GM10847 (cell line): Measurements from ENCODE around the gene DHX29.

Source experiments
- POLR2A ChIP-seq: IDR thresholded peaks from 2 replicates; pipeline ENCODE4 v1.6.1; 2011; ENCODE audit not compliant: insufficient read length; ENCODE audit errors: extremely low read depth

The DHX29 gene

DNA sequence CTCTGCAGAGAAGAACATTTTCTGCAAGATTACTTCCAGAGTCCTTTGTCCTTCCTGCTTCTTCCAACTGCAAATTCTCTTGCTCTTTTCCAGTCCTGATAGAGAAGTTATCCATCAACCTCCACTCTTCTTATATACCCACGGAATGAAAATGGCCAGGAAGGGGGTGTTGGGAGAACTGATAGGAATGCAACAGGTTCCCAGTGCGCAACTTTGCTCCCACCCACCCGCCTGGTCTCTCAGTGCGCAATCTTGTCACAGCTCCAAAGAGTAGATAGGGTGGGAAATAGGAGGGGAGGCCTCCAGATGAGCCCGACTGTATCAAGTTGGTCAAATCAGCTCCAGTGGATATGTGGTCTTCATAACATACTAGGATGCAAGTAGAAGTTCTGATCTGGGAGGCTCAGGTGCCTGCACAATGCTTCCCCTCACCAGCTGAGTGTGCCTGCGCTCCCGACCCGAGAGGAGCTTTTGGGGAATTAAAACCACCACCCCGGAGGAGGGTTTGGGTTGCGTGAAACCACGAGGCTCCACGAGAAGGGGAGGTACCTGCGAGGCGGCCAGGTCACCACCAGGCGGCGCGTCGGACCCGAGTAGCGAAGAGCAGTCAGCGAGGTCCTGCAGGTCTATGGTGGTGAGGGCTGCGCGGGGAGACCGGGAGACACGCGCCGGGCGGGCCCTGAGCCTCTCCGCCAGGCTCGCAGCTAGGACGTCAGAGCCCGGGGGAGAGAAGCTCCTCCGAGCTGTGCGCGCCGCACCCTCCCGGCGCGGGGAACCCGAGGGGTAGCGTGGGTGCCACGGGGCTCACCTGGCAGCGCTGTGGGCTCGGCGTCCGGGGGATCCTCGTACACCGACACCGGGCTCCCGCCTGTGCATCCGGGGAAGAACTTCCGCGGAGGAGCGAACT is 81.2 kb downstream of the DHX29 start:
- TF ChIP-seq POLR2A, result no peak

DNA sequence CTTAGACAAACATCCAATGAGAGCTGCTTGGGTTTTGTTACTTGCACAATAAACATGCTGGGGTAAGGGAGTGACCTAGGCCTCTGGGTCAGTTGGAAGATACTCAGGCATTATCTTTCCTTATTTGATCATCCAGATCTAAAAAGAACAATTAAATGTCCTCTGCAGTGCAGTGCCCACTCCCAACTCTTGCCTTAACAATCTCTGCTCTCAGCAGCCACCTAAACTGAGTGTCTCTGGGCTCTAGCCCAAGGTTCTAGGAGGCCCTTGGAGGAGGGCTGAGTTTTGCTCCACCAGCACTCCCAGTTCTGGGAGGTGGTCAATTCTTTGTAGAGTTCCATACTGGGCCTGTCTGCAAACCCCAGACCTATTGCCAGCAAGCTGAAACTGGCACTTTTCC is 82.1 kb downstream of the DHX29 start:
- TF ChIP-seq POLR2A, result no peak

DNA sequence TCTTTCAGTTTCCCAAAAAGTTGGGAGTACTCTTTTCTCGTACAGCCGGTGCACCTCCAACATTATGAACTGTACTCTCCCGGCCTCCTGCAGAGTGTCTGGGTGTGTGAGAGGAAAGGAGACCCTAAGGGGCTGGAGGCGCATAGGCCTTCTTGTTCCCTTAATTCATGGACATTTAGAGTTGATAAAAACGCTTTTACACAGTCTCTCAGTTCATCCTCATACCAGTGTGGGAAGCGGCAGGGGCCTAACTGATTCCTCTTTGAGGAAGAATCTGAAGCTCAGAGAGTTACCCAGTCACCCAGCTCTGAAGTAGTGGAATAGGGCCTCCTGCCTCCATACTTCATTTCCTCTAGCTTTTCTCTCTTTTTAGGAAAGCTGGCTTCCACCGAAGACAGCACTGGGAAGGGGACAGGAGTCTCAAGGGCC is 83.7 kb downstream of the DHX29 start:
- no peak for TF ChIP-seq POLR2A

DNA sequence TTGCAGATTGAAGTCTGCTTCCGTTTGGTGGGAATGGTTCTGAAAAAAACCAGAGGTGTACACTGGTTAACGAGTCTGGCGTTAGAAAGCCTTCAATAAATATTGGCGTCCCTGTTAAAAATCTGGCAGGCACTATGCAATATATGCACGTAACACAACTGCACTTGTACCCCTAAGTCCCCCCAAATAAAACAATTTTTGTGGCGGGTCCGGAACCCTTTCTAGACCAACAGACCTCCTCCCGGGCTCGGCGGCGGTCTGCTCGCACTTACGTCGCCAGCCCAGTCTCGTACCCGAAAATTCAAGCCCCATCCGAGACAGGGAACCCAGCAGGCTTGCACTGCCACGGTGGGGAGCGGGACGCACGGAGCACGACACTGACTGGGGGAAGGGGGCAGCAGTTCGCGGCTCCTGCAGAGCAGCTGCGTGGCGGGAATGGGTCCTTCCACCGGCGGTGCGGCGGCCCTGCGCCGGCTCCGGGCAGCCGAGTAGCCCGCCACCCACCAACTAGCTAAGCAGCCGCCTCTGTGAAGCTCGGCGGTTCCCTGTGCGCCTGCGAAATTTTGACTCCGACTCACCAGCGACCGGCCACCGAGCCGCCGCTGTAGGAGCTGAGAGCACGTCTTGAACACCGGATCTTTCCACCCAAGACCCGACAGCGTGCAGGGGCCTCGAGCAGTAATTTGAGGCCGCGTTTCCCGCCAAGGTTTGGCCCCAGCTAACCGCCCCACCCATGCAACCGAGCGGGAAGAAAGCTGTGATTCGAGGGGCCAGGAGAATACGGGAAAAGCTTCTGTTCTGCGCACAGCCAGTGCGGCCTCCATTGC is 84.3 kb downstream of the DHX29 start:
- no peak for TF ChIP-seq POLR2A

DNA sequence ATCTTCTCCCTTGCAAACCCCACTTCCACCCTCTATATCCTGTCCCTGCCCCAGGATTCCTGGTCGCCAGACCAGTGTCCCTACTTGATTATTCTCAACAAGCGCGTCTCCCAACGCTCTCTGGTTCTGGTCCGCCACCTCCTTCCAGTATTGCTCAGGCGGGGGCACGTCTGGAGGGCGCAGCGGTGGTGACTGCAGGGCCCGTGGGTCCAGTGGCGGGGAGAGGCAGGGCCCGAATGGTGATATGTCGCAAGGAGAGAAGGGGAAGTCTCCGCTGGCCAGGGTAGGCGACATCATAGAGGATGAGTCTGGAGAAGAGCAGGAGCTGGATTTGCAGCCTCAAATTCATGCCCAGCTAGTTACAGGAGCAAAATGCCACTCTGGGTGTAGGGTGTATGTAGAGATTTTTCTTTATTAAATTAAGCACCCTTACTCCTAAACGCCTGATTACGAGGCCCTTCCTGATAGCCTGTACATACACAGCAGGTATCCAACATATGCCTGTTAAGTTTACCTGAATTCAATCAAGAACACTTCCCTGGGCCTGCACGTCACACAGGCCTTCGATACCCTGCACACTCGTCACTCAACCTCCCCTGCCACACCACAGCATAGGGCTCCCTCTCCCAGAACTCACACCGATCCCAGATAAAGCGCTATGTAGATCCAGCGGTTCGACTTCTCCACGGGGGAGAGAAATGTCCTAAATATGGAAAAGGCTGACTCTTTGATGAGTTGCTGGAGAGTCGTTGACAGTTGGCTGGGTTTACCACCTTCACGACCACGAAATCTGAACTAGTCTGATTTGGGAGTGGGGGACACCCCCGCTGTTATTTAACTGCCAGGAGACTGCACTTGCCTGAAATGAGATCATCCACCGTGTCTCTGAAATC is 85.2 kb downstream of the DHX29 start:
- TF ChIP-seq POLR2A, result no peak

DNA sequence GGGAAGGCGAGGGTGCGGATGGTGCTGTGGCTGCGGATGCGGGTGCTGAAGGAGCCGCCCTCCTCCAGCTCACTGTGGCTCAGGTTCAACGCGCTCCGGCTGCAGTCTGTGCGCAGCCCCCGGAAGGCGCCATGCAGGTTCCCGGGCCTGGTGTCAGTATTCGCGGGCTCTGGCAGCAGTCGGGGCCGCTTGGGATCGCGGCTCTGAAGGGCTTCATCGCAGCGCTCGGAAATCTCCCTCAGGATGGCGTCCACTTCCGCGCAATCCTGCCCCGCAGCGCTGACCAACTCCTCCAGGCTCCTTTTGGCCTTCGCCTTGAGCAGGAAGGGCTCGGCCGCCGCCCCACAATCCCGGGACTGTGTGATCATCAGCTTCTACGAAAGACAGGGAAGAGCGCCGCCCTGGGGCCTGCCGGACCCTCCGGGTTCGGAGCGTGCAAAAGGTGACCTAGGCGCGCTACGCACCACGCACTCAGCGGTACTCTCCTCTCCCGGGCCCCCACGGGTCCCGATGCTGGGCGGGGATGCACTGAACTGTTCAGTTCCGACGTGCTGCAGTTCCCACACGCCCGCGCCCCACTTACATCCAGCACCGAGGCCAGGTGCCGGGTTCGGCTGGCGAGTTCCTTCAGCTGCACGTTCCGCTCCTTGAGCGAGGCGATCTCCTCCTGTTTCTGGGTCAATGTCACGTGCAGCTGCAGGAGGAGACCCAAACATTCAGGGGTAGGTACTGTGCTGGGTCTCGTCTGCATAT is 86.9 kb downstream of the DHX29 start:
- no peak for TF ChIP-seq POLR2A

DNA sequence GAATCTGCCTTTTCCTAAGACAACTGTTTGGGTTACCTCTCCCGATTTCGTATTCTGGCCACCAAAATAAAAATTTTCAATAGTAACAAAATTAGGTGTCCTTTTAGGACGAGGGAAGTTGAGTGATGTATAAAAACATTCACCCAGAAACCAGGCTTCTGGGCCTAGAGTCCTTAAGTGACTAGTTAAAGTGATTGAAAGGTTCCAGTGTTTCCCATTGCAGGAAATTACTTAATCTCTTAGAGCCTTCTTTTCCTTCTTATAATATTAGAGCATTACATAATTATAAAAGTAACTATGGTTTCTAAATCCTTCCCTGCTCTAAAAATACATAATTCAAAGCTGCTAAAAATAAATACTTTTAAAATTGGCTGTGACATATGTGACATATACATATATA is 87.7 kb downstream of the DHX29 start:
- no peak for TF ChIP-seq POLR2A

DNA sequence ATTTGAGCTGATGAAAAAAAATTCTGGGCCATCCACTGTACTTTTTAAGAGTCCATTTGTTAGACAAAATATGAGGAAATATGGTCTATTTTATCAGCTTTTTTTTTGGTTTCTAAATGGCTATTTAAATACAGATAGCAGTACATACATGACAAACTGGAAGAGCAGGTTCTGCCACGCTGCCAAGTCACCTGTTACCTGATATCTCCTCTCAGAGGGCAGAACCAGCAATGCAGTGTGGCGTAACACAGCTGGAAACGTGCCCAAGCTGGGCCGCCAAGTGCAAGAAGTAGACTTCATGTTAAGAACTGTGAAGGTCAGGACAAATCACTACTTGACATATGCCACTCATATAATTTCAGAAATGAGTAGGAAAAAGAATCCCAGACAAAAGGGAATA is 88.5 kb downstream of the DHX29 start:
- TF ChIP-seq POLR2A, result no peak

DNA sequence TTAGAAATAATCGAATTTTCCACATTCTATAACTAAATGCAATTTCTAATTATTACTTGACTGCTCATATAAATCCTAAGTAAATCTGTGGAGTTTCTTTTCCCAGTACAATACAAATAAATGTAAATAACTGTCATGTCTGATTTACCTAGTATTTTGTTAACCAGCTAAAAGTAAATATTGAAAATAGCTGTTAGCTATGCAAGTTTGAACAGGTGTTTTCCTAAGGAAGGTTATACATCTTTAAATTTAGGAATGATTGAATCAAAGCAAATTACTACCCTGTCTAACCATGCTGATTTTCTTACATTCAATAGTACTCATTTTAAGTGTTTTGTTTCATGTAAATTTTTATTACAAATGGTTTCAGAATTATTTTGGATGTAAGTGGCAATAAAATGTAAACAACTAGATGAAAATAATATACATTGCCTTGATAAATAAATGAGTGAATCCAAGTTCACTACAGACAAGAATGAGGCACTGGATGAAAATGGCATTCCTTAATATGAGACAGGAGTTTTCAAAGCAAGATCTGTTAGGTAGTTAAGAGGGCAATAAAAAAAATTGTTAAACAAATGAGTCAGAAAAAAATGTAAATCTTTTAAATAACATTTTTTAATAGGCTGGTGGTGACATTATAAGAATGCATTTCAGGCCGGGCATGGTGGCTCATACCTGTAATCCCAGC is 96.2 kb downstream of the DHX29 start:
- TF ChIP-seq POLR2A, result no peak
